Choroid plexus epithelial cell (primary cell): ENCODE data around the gene PMF1.
"Not testable (repeated sequence)": the region's sequence is repeated elsewhere in the genome, so short reads cannot be mapped to it uniquely, and the experiment has no call there.

ENCODE experiments used
- DNase-seq: peaks from one replicate; pipeline ENCODE4 v3.0.0-alpha.2; 2010; ENCODE audit warnings: low read depth
- H3K4me3 ChIP-seq: 2 replicates; pipeline ENCODE4 v1.5.1; 2011; ENCODE audit warnings: low read depth, mild to moderate bottlenecking, control low read depth, low read length, moderate library complexity
- TF ChIP-seq, protein P1 (sequence below): conservative IDR thresholded peaks from 2 replicates; pipeline ENCODE4 v1.5.1; 2011; ENCODE audit warnings: low read depth, mild to moderate bottlenecking, control low read depth, inconsistent platforms, low read length, moderate library complexity

PMF1 gene

DNA sequence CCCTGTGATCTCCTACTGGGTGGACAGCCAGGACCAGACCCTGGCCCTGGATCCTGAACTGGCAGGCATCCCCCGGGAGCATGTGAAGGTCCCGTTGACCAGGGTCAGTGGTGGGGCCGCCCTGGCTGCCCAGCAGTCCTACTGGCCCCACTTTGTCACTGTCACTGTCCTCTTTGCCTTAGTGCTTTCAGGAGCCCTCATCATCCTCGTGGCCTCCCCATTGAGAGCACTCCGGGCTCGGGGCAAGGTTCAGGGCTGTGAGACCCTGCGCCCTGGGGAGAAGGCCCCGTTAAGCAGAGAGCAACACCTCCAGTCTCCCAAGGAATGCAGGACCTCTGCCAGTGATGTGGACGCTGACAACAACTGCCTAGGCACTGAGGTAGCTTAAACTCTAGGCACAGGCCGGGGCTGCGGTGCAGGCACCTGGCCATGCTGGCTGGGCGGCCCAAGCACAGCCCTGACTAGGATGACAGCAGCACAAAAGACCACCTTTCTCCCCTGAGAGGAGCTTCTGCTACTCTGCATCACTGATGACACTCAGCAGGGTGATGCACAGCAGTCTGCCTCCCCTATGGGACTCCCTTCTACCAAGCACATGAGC lies 36.1 kb upstream of the PMF1 start:
- no peak overlapping the region for H3K4me3 ChIP-seq
- TF ChIP-seq, protein P1, sequence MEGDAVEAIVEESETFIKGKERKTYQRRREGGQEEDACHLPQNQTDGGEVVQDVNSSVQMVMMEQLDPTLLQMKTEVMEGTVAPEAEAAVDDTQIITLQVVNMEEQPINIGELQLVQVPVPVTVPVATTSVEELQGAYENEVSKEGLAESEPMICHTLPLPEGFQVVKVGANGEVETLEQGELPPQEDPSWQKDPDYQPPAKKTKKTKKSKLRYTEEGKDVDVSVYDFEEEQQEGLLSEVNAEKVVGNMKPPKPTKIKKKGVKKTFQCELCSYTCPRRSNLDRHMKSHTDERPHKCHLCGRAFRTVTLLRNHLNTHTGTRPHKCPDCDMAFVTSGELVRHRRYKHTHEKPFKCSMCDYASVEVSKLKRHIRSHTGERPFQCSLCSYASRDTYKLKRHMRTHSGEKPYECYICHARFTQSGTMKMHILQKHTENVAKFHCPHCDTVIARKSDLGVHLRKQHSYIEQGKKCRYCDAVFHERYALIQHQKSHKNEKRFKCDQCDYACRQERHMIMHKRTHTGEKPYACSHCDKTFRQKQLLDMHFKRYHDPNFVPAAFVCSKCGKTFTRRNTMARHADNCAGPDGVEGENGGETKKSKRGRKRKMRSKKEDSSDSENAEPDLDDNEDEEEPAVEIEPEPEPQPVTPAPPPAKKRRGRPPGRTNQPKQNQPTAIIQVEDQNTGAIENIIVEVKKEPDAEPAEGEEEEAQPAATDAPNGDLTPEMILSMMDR = no peak

GRCh38 chr1:156177919-156178654 lies 34.7 kb upstream of the PMF1 start:
- no peak overlapping the region for H3K4me3 ChIP-seq
- TF ChIP-seq, protein P1 = no peak
- DNase-seq = no peak

More for the DNA sequence above, 36.1 kb upstream of the PMF1 start:
- DNase-seq = no peak

- TF ChIP-seq, protein P1 = no peak
- no peak overlapping the region for H3K4me3 ChIP-seq
- DNase-seq = no peak
Measured at GRCh38 chr1:156180471-156180870, 32.3 kb upstream of the PMF1 start.

- not testable (repeated sequence) for DNase-seq, H3K4me3 ChIP-seq
Measured at GRCh38 chr1:156181391-156181924, 31.3 kb upstream of the PMF1 start.

- DNase-seq, H3K4me3 ChIP-seq: not testable (repeated sequence)
Measured at GRCh38 chr1:156182010-156182779, 30.6 kb upstream of the PMF1 start.

- DNase-seq = not testable (repeated sequence)
Measured at GRCh38 chr1:156186347-156187177, 26.2 kb upstream of the PMF1 start.

GRCh38 chr1:156190265-156190664 lies 22.5 kb upstream of the PMF1 start:
- not testable (repeated sequence) for DNase-seq, H3K4me3 ChIP-seq

More at GRCh38 chr1:156186347-156187177, 26.2 kb upstream of the PMF1 start:
- not testable (repeated sequence) for H3K4me3 ChIP-seq

DNA sequence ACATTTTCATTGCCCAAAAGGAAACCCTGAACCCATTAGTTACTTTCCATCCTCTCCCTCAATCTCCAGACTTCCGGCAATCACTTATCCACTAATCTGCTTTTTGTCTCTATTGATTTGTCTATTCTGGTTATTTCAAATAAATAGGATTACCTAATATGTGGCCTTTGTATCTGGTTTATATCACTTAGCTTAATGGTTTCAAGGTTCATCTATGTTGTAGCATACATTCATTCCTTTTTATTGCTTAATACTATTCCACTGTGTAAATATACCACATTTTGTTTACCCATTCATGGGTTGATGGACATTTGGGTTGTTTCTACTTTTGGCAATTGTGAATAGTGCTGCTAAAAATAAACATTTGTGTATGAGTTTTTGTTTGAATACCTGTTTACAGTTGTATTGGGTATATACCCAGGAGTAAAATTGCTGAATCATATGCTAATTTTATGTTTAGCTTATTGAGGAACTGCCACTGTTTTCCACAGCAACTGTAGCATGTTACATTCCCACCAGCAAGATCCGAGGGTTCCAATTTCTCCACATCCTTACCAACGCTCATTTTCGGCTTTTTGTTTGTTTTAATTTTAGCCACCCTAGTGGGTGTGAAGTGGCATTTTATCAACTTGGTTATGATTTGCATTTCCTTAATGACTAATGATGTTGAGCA lies 21.4 kb upstream of the PMF1 start:
- DNase-seq = no peak
- no peak overlapping the region for H3K4me3 ChIP-seq
- TF ChIP-seq, protein P1 = no peak
